Esophagus squamous epithelium (tissue), 5 donors: ENCODE results near the gene PI4K2A. TPM values are rescaled to one million over a fixed set of nuclear protein-coding genes. Genes with fewer than 3 reads are reported as not detected.

Source experiments
- DNase-seq: peaks from one replicate; lab custom pipeline; 2025; lab: John Stamatoyannopoulos, UW
- H3K27ac ChIP-seq, 4 donors: fragments of 200-600 bp; sonication (generic); one replicate each; pipeline ENCODE4 v1.5.1; 2016 to 2019; ENCODE audit warnings: mild to moderate bottlenecking in 1 of 4
- H3K27me3 ChIP-seq, 4 donors: fragments of 200-600 bp; sonication (generic); 1 replicate in 3 of 4; 2 replicates in 1 of 4; pipeline versions ENCODE4 v1.5.1 to v1.6.0; 2017 to 2021; ENCODE audit warnings: antibody characterized with exemption in 1 of 4
- H3K36me3 ChIP-seq, 3 donors: fragments of 200-600 bp; sonication (generic); one replicate each; pipeline ENCODE4 v1.5.1; 2016 to 2019
- H3K4me1 ChIP-seq, 3 donors: fragments of 200-600 bp; sonication (generic); one replicate each; pipeline ENCODE4 v1.5.1; 2017 to 2019
- H3K4me3 ChIP-seq, 4 donors: fragments of 200-600 bp; sonication (generic); 1 replicate in 3 of 4; 2 replicates in 1 of 4; pipeline ENCODE4 v1.5.1; 2016 to 2019; ENCODE audit warnings: mild to moderate bottlenecking in 2 of 4, moderate library complexity in 1 of 4
- H3K9me3 ChIP-seq, 3 donors: fragments of 200-600 bp; sonication (generic); one replicate each; pipeline ENCODE4 v1.5.1; 2016 to 2019
- CTCF ChIP-seq, 6 experiments: fragments of 450-650 bp in 4 of 6; fragments of 200-600 bp in 2 of 6; sonication (generic) in 2 of 6; IDR thresholded peaks; one replicate each; pipeline ENCODE4 v1.5.1; 2016 to 2019; ENCODE audit warnings: antibody characterized with exemption in 6 of 6, mild to moderate bottlenecking in 4 of 6, moderate library complexity in 4 of 6
- POLR2A ChIP-seq, 4 donors: fragments of 450-650 bp; IDR thresholded peaks; one replicate each; pipeline ENCODE4 v1.6.1; 2017; ENCODE audit warnings: antibody characterized with exemption in 4 of 4, mild to moderate bottlenecking in 4 of 4, moderate library complexity in 3 of 4
- WGBS, 2 donors: methylation state at CpG; one replicate each; pipeline ENCODE4 v1.1.5; 2018; 5-methylcytosine and 5-hydroxymethylcytosine counted together
- intact Hi-C: fragments of 100-400 bp; cut with DNase I; formaldehyde crosslinking; loops from one replicate; pipeline ENCODE4 v1.15.0; 2022
- total RNA-seq, 4 donors: library from RNA; depleted of rRNA; stranded (reverse); fragments of >200 nt; gene quantifications; one replicate each; pipeline ENCODE4 v1.1.0, GENCODE V29; 2016
- donor health status: DM: yes; HTN: yes; CAD: no.

The PI4K2A gene
- total RNA-seq, 4 donors from 2014 or later: 14.0 to 29.3 (median 19.6) TPM

GRCh38 chr10:97601268-97602215, 38.9 kb upstream of the PI4K2A start:
- DNase-seq: no peak
- WGBS, 2 donors: 67 to 83% methylated on average over 15 to 16 of the region's 21 CpGs
- H3K27me3 ChIP-seq: no peaks in the 10 kb centered on the region
- no peaks in the 10 kb centered on the region for H3K36me3 ChIP-seq
- H3K9me3 ChIP-seq: no peaks in the 10 kb centered on the region
- no peak for TF ChIP-seq CTCF (IDR thresholded peaks at IDR 0.05)
- no peak for TF ChIP-seq POLR2A (IDR thresholded peaks at IDR 0.05)
- H3K27ac ChIP-seq: no peak overlapping the region
- intact Hi-C loops: no loop called here
- H3K4me1 ChIP-seq: peaks cover 0 to 6% (median 0%) of the 10 kb centered on the region in 3 donors
- no peak overlapping the region for H3K4me3 ChIP-seq

DNA sequence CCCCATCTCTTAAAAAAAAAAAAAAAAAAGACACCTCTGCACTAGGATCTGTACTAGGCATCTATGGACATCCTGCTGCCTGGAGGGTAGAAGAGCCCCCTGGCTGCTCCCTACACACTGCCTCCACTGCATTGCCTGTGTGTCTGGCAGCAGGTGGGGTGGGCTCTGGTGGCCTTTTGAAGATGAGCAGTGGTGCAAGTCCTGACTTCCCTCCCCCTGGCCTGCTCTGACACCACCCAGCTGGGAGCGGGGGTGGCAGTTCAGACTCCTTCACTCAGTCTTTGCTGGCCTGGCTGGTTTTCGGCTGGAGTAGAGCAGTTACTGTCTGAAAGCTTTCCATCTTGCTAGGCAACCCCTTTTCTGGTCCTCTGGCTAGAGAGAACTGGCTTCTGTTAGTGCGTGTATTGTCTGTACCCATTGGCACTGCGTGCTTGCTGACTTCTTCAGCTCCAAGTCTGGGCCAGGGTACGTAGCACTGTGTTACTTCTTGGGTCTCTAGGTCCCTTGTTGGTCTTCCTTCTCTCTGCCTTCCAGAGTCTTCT, 33.3 kb upstream of the PI4K2A start:
- Histone ChIP-seq H3K27me3 (no peaks in the 10 kb centered on the region), H3K9me3 (no peaks in the 10 kb centered on the region), H3K4me1 (peaks cover 0 to 1% (median 0%) of the 10 kb centered on the region in 3 donors), H3K27ac (no peak overlapping the region), H3K36me3 (no peaks in the 10 kb centered on the region), H3K4me3 (no peak overlapping the region)
- intact Hi-C loops: no loop called here
- 89 to 92% methylated on average over 5 of the region's 5 CpGs for WGBS, 2 donors
- no peak for DNase-seq
- TF ChIP-seq POLR2A (IDR thresholded peaks at IDR 0.05) (no peak), CTCF (IDR thresholded peaks at IDR 0.05) (no peak)

DNA sequence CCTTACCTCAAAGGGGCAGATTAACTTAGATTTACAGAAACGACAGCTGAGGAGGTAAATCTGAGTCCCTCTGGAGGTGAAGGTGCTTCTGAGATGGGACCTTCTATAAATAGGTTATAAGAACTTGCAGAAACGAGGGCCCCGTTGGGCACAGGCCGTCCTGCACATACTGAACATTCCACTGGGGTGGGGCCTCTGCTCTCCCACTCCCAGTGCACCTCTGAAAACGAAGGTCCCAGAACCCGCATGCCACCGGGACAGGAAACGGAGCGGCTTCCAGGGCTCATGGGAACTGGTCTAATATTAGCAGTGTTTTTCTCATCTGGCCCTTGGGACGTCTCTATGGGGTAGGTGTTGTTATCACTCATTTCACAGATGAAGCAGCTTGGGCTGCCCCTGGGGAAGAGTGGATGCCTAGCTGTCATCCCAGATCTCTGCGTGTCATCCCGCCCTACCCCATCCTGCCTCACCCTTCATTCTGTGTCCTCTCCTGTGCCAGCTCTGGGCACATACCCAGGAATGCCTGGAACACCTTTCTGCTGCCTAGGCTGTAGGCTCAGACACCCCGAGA, 31.4 kb upstream of the PI4K2A start:
- H3K27me3 ChIP-seq: no peaks in the 10 kb centered on the region
- H3K36me3 ChIP-seq: no peaks in the 10 kb centered on the region
- no peak for TF ChIP-seq CTCF (IDR thresholded peaks at IDR 0.05)
- TF ChIP-seq POLR2A (IDR thresholded peaks at IDR 0.05): no peak
- no peak for DNase-seq
- no peaks in the 10 kb centered on the region for H3K9me3 ChIP-seq
- intact Hi-C loops: no loop called here
- no peak overlapping the region for H3K4me3 ChIP-seq
- 65 to 70% methylated on average over 13 of the region's 13 CpGs for WGBS, 2 donors
- H3K4me1 ChIP-seq: peaks cover 0 to 4% (median 0%) of the 10 kb centered on the region in 3 donors
- no peak overlapping the region for H3K27ac ChIP-seq

- H3K9me3 ChIP-seq: no peaks in the 10 kb centered on the region
- intact Hi-C loops: no loop called here
- H3K27ac ChIP-seq: no peak overlapping the region
- DNase-seq: no peak
- TF ChIP-seq CTCF (IDR thresholded peaks at IDR 0.05): no peak
- TF ChIP-seq POLR2A (IDR thresholded peaks at IDR 0.05): no peak
- no peaks in the 10 kb centered on the region for H3K27me3 ChIP-seq
- H3K36me3 ChIP-seq: no peaks in the 10 kb centered on the region
- H3K4me1 ChIP-seq: peaks cover 0 to 4% (median 0%) of the 10 kb centered on the region in 3 donors
- 85% methylated on average over 8 to 9 of the region's 12 CpGs for WGBS, 2 donors
- no peak overlapping the region for H3K4me3 ChIP-seq
These were observed 29.0 kb upstream of the PI4K2A start for GRCh38 chr10:97611473-97611872.

GRCh38 chr10:97612386-97612785, 28.1 kb upstream of the PI4K2A start:
- TF ChIP-seq POLR2A (IDR thresholded peaks at IDR 0.05) (no peak), CTCF (IDR thresholded peaks at IDR 0.05) (peak in 5 of 6 experiments; percentile 36 to 74 (median 48))
- no peaks in the 10 kb centered on the region for H3K36me3 ChIP-seq
- intact Hi-C loops: no loop called here
- WGBS, 2 donors: 20 to 34% methylated on average over 2 of the region's 2 CpGs
- no peaks in the 10 kb centered on the region for H3K9me3 ChIP-seq
- DNase-seq: no peak
- H3K4me3 ChIP-seq: no peak overlapping the region
- no peaks in the 10 kb centered on the region for H3K27me3 ChIP-seq
- peaks cover 0 to 4% (median 0%) of the 10 kb centered on the region in 3 donors for H3K4me1 ChIP-seq
- H3K27ac ChIP-seq: no peak overlapping the region
